NB4 (cell line): Measurements from ENCODE around the gene ZNF805.
"Not testable (repeated sequence)": the region's sequence is repeated elsewhere in the genome, so short reads cannot be mapped to it uniquely, and the experiment has no call there.

Experiments used
- DNase-seq: peaks from one replicate; pipeline ENCODE4 v3.0.0; 2010; ENCODE audit warnings: low read depth
- H3K4me3 ChIP-seq: one replicate; pipeline ENCODE4 v1.5.1; 2011; ENCODE audit warnings: mild to moderate bottlenecking, low read depth, low read length, moderate library complexity
- CTCF ChIP-seq: IDR thresholded peaks from one replicate; pipeline ENCODE4 v1.5.1; 2012; ENCODE audit warnings: low read depth, low read length
- MAX ChIP-seq: IDR thresholded peaks from 2 replicates; pipeline ENCODE4 v1.6.1; 2011; ENCODE audit warnings: low read depth, low read length
- MYC ChIP-seq: IDR thresholded peaks from 2 replicates; pipeline ENCODE4 v1.6.1; 2011; ENCODE audit warnings: low read depth, low read length
- POLR2A ChIP-seq: IDR thresholded peaks from 2 replicates; pipeline ENCODE4 v1.6.1; 2011; ENCODE audit warnings: mild to moderate bottlenecking; ENCODE audit not compliant: insufficient read length; ENCODE audit errors: extremely low read depth

The ZNF805 gene

GRCh38 chr19:57249329-57249728 is 8.9 kb downstream of the ZNF805 start:
- no peak for TF ChIP-seq CTCF
- TF ChIP-seq MYC: no peak
- no peak for TF ChIP-seq MAX
- TF ChIP-seq POLR2A: no peak
- DNase-seq: no peak
- H3K4me3 ChIP-seq: no peak overlapping the region

- not testable (repeated sequence) for H3K4me3 ChIP-seq, DNase-seq
Measured at GRCh38 chr19:57253767-57254166, 13.3 kb downstream of the ZNF805 start.

GRCh38 chr19:57262044-57262443 is 21.6 kb downstream of the ZNF805 start:
- TF ChIP-seq MYC (no peak), MAX (no peak), POLR2A (no peak), CTCF (no peak)
- DNase-seq: no peak
- H3K4me3 ChIP-seq: no peak overlapping the region

GRCh38 chr19:57263244-57263741 is 22.9 kb downstream of the ZNF805 start:
- DNase-seq: no peak
- no peak overlapping the region for H3K4me3 ChIP-seq
- TF ChIP-seq CTCF (no peak), MAX (no peak), POLR2A (no peak), MYC (no peak)

- TF ChIP-seq MYC: no peak
- TF ChIP-seq POLR2A: no peak
- no peak for TF ChIP-seq MAX
- TF ChIP-seq CTCF: no peak
- DNase-seq: no peak
- no peak overlapping the region for H3K4me3 ChIP-seq
Measured at GRCh38 chr19:57267291-57267690, 26.9 kb downstream of the ZNF805 start.

- no peak overlapping the region for H3K4me3 ChIP-seq
- DNase-seq: no peak
- TF ChIP-seq MYC: no peak
- TF ChIP-seq CTCF: no peak
- TF ChIP-seq MAX: no peak
- TF ChIP-seq POLR2A: no peak
Measured at GRCh38 chr19:57269515-57270250, 29.3 kb downstream of the ZNF805 start.
